ENCODE results near the gene P3H2.

GRCh38 chr3:190088890-190089289 lies 31.8 kb downstream of the P3H2 start:
- TF ChIP-seq EZH2 (IDR thresholded peaks at IDR 0.05; ENCODE audit: borderline replicate concordance, low read depth, low read length, poor library complexity, severe bottlenecking) (no peak), CTCF (conservative IDR thresholded peaks at IDR 0.05; ENCODE audit: low read depth, low read length) (no peak)

Measured in A673 (cell line).